Measurements from ENCODE around the gene PHACTR1.

GRCh38 chr6:13288969-13289391 lies 572.4 kb downstream of the PHACTR1 start:
- TF ChIP-seq CTCF (IDR thresholded peaks at IDR 0.05) (no peak), POLR2A (IDR thresholded peaks at IDR 0.05) (no peak)
